AG09319 (cell line): ENCODE measurements around the gene OR10P1.
"Not testable (repeated sequence)": the region's sequence is repeated elsewhere in the genome, so short reads cannot be mapped to it uniquely, and the experiment has no call there.

Experiments used
- DNase-seq: peaks from one replicate; pipeline ENCODE4 v3.0.0-alpha.2; 2010; ENCODE audit warnings: low read depth; ENCODE audit errors: extremely low read depth
- CTCF ChIP-seq: IDR thresholded peaks from 2 replicates; pipeline ENCODE4 v1.5.1; 2011; ENCODE audit warnings: low read depth, mild to moderate bottlenecking, inconsistent platforms, low read length, moderate library complexity

OR10P1 gene

GRCh38 chr12:55637467-55637866, 775 bp downstream of the OR10P1 start:
- no peak for TF ChIP-seq CTCF
- no peak for DNase-seq

- DNase-seq = no peak
- TF ChIP-seq CTCF = no peak
Observed at GRCh38 chr12:55641595-55641994, 4.9 kb downstream of the OR10P1 start.

- TF ChIP-seq CTCF = no peak
- DNase-seq = no peak
Observed at GRCh38 chr12:55642267-55642666, 5.6 kb downstream of the OR10P1 start.

GRCh38 chr12:55642669-55643068, 6.0 kb downstream of the OR10P1 start:
- no peak for TF ChIP-seq CTCF
- no peak for DNase-seq

- DNase-seq = no peak
- no peak for TF ChIP-seq CTCF
Observed at GRCh38 chr12:55644591-55644990, 7.9 kb downstream of the OR10P1 start.

GRCh38 chr12:55647027-55647426, 10.3 kb downstream of the OR10P1 start:
- no peak for DNase-seq
- no peak for TF ChIP-seq CTCF

- DNase-seq = not testable (repeated sequence)
Observed at GRCh38 chr12:55650620-55651298, 14.1 kb downstream of the OR10P1 start.

- TF ChIP-seq CTCF = no peak
- DNase-seq = no peak
Observed at GRCh38 chr12:55651299-55651683, 14.6 kb downstream of the OR10P1 start.
